HCT116 (cell line): ENCODE data around the gene HTRA3. TPM values are rescaled to one million over a fixed set of nuclear protein-coding genes. Genes with fewer than 3 reads are reported as not detected.
"Not testable (repeated sequence)": the region's sequence is repeated elsewhere in the genome, so short reads cannot be mapped to it uniquely, and the experiment has no call there.

ENCODE experiments used
- ATAC-seq: fragments of 200-7000 bp; cut with Tn5 transposase; 2 replicates; pipeline ENCODE4 v1.9.1; 2020; ENCODE audit warnings: mild to moderate bottlenecking, moderate library complexity
- BruUV-seq: library from RNA; stranded (reverse); fragments of 400-500 nt; replicated peaks from 2 replicates; lab custom pipeline; 2021; lab: Mats Ljungman, UMichigan
- CTCF ChIA-PET: fragments of 300-600 bp; sonication (Branson Sonifier 250); formaldehyde crosslinking; loops from one replicate; lab custom pipeline; 2021; ENCODE audit warnings: antibody characterized with exemption; lab: Charles Lee
- POLR2A ChIA-PET: fragments of 300-600, 350-600 bp; sonication (Branson Sonifier 250); formaldehyde crosslinking; loops from one replicate; lab custom pipeline; 2021; ENCODE audit warnings: antibody characterized with exemption; lab: Charles Lee
- RAD21 ChIA-PET, 2 experiments: fragments of 300-600 bp; sonication (Branson Sonifier 250); formaldehyde crosslinking; loops; one replicate each; lab custom pipeline; 2023; ENCODE audit warnings: low total read pairs in 2 of 2; ENCODE audit not compliant: uncharacterized antibody in 2 of 2, unreplicated experiment in 2 of 2, low non-redundant PET in 1 of 2; lab: Charles Lee
- DNase-seq: peaks from one replicate; pipeline ENCODE4 v3.0.0-alpha.2; 2010; ENCODE audit warnings: low read depth, low spot score
- H2AFZ ChIP-seq: fragments of 200-600 bp; shearing (Covaris generic), sonication (generic); 2 replicates; pipeline ENCODE4 v1.6.1; 2017; ENCODE audit warnings: low read depth, mixed run types, mixed read lengths, antibody characterized with exemption, low read length; ENCODE audit not compliant: poor library complexity, severe bottlenecking
- H3K27ac ChIP-seq: 2 replicates; pipeline ENCODE4 v1.5.1; 2012; ENCODE audit warnings: low read depth, low read length
- H3K27me3 ChIP-seq: fragments of 200-600 bp; sonication (generic); 2 replicates; pipeline ENCODE4 v1.6.1; 2016; ENCODE audit warnings: mixed run types, low read length, mixed read lengths; ENCODE audit not compliant: insufficient read depth
- H3K36me3 ChIP-seq, 2 experiments: fragments of 200-500 bp in 1 of 2; fragments of 200-600 bp in 1 of 2; sonication (Bioruptor generic) in 1 of 2; sonication (generic) in 1 of 2; 2 replicates each; pipeline versions ENCODE4 v1.5.1 to v1.6.1; 2014 to 2016; ENCODE audit warnings: low read length in 2 of 2, inconsistent platforms in 1 of 2, mixed read lengths in 1 of 2, mixed run types in 1 of 2; ENCODE audit not compliant: insufficient read depth in 2 of 2, control insufficient read depth in 1 of 2
- H3K4me1 ChIP-seq, 2 experiments: fragments of 200-600 bp in 1 of 2; sonication (generic) in 1 of 2; 2 replicates each; pipeline versions ENCODE4 v1.5.1 to v1.6.1; 2012 to 2017; ENCODE audit warnings: low read length in 2 of 2, inconsistent platforms in 1 of 2, mild to moderate bottlenecking in 1 of 2, mixed read lengths in 1 of 2, mixed run types in 1 of 2, moderate library complexity in 1 of 2; ENCODE audit not compliant: insufficient read depth in 2 of 2, control insufficient read depth in 1 of 2
- H3K4me2 ChIP-seq: fragments of 200-600 bp; sonication (generic); 2 replicates; pipeline ENCODE4 v1.6.1; 2017; ENCODE audit warnings: mixed run types, low read length, mixed read lengths
- H3K4me3 ChIP-seq, 2 experiments: fragments of 200-600 bp in 1 of 2; sonication (generic) in 1 of 2; replicated peaks in 1 of 2; 2 replicates each; pipeline ENCODE4 v1.5.1; 2011 to 2016; ENCODE audit warnings: low read length in 2 of 2, control low read depth in 1 of 2, low read depth in 1 of 2, mild to moderate bottlenecking in 1 of 2, mixed read lengths in 1 of 2, mixed run types in 1 of 2
- H3K79me2 ChIP-seq: fragments of 200-600 bp; sonication (generic); 2 replicates; pipeline ENCODE4 v1.6.1; 2017; ENCODE audit warnings: mild to moderate bottlenecking, mixed run types, low read length, moderate library complexity, mixed read lengths; ENCODE audit not compliant: insufficient read depth
- H3K9ac ChIP-seq: fragments of 200-600 bp; sonication (generic); 2 replicates; pipeline ENCODE4 v1.6.1; 2016; ENCODE audit warnings: low read length, mixed read lengths
- H3K9me2 ChIP-seq: fragments of 200-600 bp; sonication (generic), shearing (Covaris generic); 2 replicates; pipeline ENCODE4 v1.6.1; 2017; ENCODE audit warnings: mixed run types, mild to moderate bottlenecking, moderate library complexity; ENCODE audit not compliant: insufficient read depth
- H3K9me3 ChIP-seq, 2 experiments: fragments of 200-500 bp in 1 of 2; fragments of 200-600 bp in 1 of 2; sonication (Bioruptor generic) in 1 of 2; sonication (generic) in 1 of 2; 2 replicates each; pipeline ENCODE4 v1.6.1; 2014 to 2017; ENCODE audit warnings: low read length in 2 of 2, mixed read lengths in 2 of 2, inconsistent platforms in 1 of 2, low read depth in 1 of 2, mild to moderate bottlenecking in 1 of 2, mixed run types in 1 of 2, moderate library complexity in 1 of 2; ENCODE audit not compliant: control insufficient read depth in 1 of 2, insufficient read depth in 1 of 2
- H4K20me1 ChIP-seq: fragments of 200-600 bp; sonication (generic), shearing (Covaris generic); 2 replicates; pipeline ENCODE4 v1.6.1; 2017; ENCODE audit warnings: mixed run types, mild to moderate bottlenecking, moderate library complexity; ENCODE audit not compliant: insufficient read depth
- ATF3 ChIP-seq: IDR thresholded peaks from 2 replicates; pipeline ENCODE4 v1.6.1; 2012
- CTCF ChIP-seq, 3 experiments: fragments of 200-600 bp in 1 of 3; sonication (generic) in 1 of 3; IDR thresholded peaks in 2 of 3; conservative IDR thresholded peaks in 1 of 3; 2 replicates each; pipeline ENCODE4 v1.5.1; 2012 to 2017; ENCODE audit warnings: low read depth in 2 of 3, low read length in 2 of 3, antibody characterized with exemption in 1 of 3, borderline replicate concordance in 1 of 3, control low read depth in 1 of 3, mild to moderate bottlenecking in 1 of 3, mixed read lengths in 1 of 3, mixed run types in 1 of 3, moderate library complexity in 1 of 3; ENCODE audit not compliant: insufficient read depth in 1 of 3
- EGR1 ChIP-seq: IDR thresholded peaks from 2 replicates; pipeline ENCODE4 v1.6.1; 2012; ENCODE audit warnings: low read depth
- EZH2 ChIP-seq: fragments of 200-600 bp; sonication (generic); IDR thresholded peaks from 2 replicates; pipeline ENCODE4 v1.6.1; 2017; ENCODE audit warnings: antibody characterized with exemption, mixed run types
- EZH2phosphoT487 ChIP-seq: fragments of 200-600 bp; IDR thresholded peaks from 2 replicates; pipeline ENCODE4 v1.6.1; 2018; ENCODE audit warnings: antibody characterized with exemption, borderline replicate concordance
- JUND ChIP-seq: IDR thresholded peaks from 2 replicates; pipeline ENCODE4 v1.6.1; 2012
- POLR2A ChIP-seq: IDR thresholded peaks from 2 replicates; pipeline ENCODE4 v1.7.0; 2011; ENCODE audit warnings: borderline replicate concordance; ENCODE audit not compliant: insufficient read depth, insufficient read length; ENCODE audit errors: extremely low read depth
- REST ChIP-seq: IDR thresholded peaks from 2 replicates; pipeline ENCODE4 v1.6.1; 2012; ENCODE audit warnings: low read depth
- SIN3A ChIP-seq: IDR thresholded peaks from 2 replicates; pipeline ENCODE4 v1.6.1; 2012; ENCODE audit warnings: low read depth
- TCF7L2 ChIP-seq: IDR thresholded peaks from 2 replicates; pipeline ENCODE4 v1.7.0; 2011; ENCODE audit warnings: borderline replicate concordance, inconsistent platforms; ENCODE audit not compliant: insufficient read depth, insufficient read length; ENCODE audit errors: extremely low read depth
- YY1 ChIP-seq: IDR thresholded peaks from 2 replicates; pipeline ENCODE4 v1.6.1; 2011; ENCODE audit warnings: low read length, low read depth, moderate library complexity, mild to moderate bottlenecking; ENCODE audit not compliant: insufficient replicate concordance; ENCODE audit errors: extremely low read depth
- ZFX ChIP-seq: fragments of 450-650 bp; IDR thresholded peaks from 2 replicates; pipeline ENCODE4 v1.6.1; 2017
- ZNF274 ChIP-seq: fragments of 200-500 bp; sonication (Bioruptor generic); IDR thresholded peaks from 2 replicates; pipeline ENCODE4 v1.6.1; 2014; ENCODE audit warnings: mild to moderate bottlenecking, low read depth, low read length, inconsistent platforms
- intact Hi-C: fragments of 100-400 bp; cut with micrococcal nuclease; formaldehyde crosslinking; loops from 2 replicates; pipeline ENCODE4 v1.10.0; 2022
- total RNA-seq: library from RNA; stranded (reverse); gene quantifications from one replicate; pipeline ENCODE4 v1.2.1, GENCODE V29; 2021; ENCODE audit not compliant: unreplicated experiment

Gene HTRA3
- total RNA-seq, 1 experiment from 2014 or later, result not detected

GRCh38 chr4:8338351-8338961 lies 68.9 kb downstream of the HTRA3 start (continued):
- TF ChIP-seq CTCF (IDR thresholded peaks at IDR 0.05 in 2 of 3, conservative IDR thresholded peaks at IDR 0.05 in 1 of 3; ENCODE audit: borderline replicate concordance in 1 of 3, insufficient read depth in 1 of 3, low read depth in 2 of 3, low read length in 2 of 3) (no peak), JUND (no peak)

GRCh38 chr4:8340781-8341241 lies 71.3 kb downstream of the HTRA3 start:
- DNase-seq, result no peak
- Histone ChIP-seq H3K9me3 (peaks cover 0 to 4% of the 10 kb centered on the region in 2 experiments; a peak in 2 of 4 replicates), H3K4me3 (no peak overlapping the region), H3K4me2 (no peak overlapping the region), H3K4me1 (peaks cover 0 to 4% of the 10 kb centered on the region in 2 experiments; a peak in 1 of 4 replicates), H4K20me1 (no peaks in the 10 kb centered on the region), H3K9ac (no peak overlapping the region), H3K36me3 (no peaks in the 10 kb centered on the region), H3K9me2 (no peaks in the 10 kb centered on the region), H3K27me3 (no peaks in the 10 kb centered on the region), H3K79me2 (no peaks in the 10 kb centered on the region), H2AFZ (no peak overlapping the region), H3K27ac (no peak overlapping the region)
- ChIA-PET POLR2A (no interaction called here), CTCF (no interaction called here), RAD21 (no interaction called here)
- BruUV-seq, result no TSS peak
- no peak for TF ChIP-seq YY1
- TF ChIP-seq EGR1, result no peak
- no peak for TF ChIP-seq ZNF274
- no peak for TF ChIP-seq TCF7L2
- no peak for TF ChIP-seq EZH2
- no peak for TF ChIP-seq ATF3
- no peak for TF ChIP-seq POLR2A
- TF ChIP-seq JUND, result no peak
- no peak for TF ChIP-seq EZH2phosphoT487
- TF ChIP-seq SIN3A, result no peak
- TF ChIP-seq ZFX, result no peak
- TF ChIP-seq REST, result no peak
- ATAC-seq, result no peak
- intact Hi-C loops, result no loop called here

GRCh38 chr4:8341281-8341680 lies 71.7 kb downstream of the HTRA3 start:
- intact Hi-C loops, H3K4me2 ChIP-seq, CTCF ChIA-PET, H3K9me2 ChIP-seq, H3K9ac ChIP-seq, H2AFZ ChIP-seq, RAD21 ChIA-PET, BruUV-seq, POLR2A ChIA-PET, DNase-seq, H3K4me3 ChIP-seq, ATAC-seq, H3K27ac ChIP-seq, H3K27me3 ChIP-seq, H4K20me1 ChIP-seq, H3K79me2 ChIP-seq, H3K9me3 ChIP-seq, H3K4me1 ChIP-seq, H3K36me3 ChIP-seq: not testable (repeated sequence)
